ENCODE measurements around the gene CBFA2T2. TPM values are rescaled to one million over a fixed set of nuclear protein-coding genes. Genes with fewer than 3 reads are reported as not detected.
"Not testable (repeated sequence)": the region's sequence is repeated elsewhere in the genome, so short reads cannot be mapped to it uniquely, and the experiment has no call there.

The CBFA2T2 gene
- total RNA-seq, 1 experiment from 2014 or later = 2.9 TPM

DNA sequence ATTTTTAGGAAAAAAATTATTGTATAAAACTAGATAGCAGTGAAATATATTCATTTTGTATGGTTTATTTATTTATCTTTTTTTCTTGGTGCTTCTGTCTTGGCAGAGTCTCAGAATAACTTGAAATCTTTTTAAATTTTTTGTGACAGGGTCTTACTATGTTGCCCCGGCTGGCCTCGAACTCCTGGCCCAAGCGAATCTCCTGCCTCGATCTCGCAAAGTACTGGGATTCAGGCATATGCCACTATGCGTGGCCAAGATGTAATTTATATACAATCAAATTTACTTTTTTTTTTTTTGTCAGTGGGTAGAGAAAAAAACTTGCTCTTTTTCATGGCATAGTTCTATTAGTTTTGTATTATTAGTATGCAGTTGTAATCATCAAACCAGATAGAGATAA lies 13.7 kb downstream of the CBFA2T2 start:
- DNase-seq (ENCODE audit: low read depth) = no peak

DNA sequence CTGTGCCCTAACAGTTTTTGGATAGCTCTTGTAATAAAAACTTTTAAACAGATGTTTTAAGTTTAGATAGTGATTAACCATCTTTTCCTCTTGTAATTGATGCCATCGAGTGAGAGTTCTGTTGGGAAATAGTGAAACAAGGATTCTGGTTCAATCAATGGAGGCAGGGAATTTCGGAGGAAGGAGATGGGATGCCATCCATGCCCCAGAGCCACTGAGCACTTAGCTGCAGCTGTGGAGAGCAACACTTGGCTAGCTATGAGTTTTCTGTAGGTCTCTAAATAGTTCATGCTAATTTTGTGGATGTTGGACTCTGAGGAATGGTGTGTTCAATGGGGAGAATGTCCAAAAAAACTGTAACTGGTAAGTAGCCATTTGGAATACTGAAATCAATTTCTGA lies 16.7 kb downstream of the CBFA2T2 start:
- DNase-seq (ENCODE audit: low read depth) = no peak

DNA sequence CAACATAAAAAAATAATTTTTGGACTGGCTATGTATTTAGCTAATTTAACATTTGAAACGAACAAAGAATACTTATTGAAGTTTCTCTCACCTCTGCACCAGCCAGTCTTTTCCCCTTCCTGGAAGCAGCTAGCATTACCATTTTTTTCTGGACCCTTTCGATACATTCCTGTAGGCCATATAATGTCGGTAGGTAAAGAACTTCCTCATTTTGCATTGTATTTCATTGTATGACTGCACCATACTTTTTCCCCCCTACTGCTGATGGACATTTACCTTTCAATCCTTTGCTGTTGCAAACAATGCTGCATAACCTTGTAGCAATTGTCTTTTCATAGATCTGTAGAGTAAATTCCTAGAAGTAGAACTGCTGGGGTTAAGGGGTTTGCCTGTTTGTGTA lies 17.6 kb downstream of the CBFA2T2 start:
- no peak for DNase-seq (ENCODE audit: low read depth)

DNA sequence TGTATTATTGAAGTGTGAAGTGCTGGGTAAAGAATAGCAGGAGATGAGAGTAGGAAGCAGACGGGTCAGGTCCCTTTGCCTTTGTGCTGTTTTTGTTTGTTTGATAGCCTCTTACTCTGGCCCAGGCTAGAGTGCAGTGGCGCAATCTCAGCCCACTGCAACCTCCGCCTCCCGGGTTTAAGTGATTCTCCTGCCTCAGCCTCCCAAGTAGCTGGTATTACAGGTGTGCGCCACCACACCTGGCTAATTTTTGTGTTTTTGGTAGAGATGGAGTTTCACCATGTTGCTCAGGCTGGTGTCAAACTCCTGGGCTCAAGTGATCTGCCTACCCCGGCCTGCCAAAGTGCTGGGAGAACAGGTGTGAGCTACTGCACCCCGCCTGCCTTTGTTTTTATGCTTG lies 18.1 kb downstream of the CBFA2T2 start:
- not testable (repeated sequence) for DNase-seq (ENCODE audit: low read depth)

DNA sequence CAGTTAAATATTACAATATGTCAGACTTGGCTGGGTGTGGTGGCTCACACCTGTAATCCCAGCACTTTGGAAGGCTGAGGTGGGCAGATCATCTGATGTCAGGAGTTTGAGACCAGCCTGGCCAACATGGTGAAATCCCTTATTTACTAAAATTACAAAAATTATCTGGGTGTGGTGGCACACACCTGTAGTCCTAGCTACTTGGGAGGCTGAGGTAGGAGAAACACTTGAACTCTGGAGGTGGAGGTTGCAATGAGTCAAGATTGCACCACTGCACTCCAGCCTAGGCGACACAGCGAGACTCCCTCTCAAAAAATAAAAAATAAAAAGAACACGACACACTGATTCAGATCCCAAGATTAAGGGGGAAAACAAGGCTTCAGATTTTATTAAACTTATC lies 19.2 kb downstream of the CBFA2T2 start:
- not testable (repeated sequence) for DNase-seq (ENCODE audit: low read depth)

DNA sequence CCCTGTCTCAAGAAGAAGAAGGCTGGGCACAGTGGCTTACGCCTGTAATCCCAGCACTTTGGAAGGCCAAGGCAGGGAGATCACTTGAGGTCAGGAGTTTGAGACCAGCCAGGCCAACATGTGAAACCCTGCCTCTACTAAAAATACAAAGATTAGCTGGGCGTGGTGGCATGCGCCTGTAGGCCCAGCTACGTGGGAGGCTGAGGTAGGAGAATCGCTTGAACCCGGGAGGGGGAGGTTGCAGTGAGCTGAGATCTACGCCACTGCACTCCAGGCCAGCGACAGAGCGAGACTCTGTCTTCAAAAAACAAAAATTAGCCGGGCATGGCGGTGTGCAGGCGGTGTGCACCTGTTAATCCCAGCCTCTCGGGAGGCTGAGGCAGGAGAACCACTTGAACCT lies 22.0 kb downstream of the CBFA2T2 start:
- DNase-seq (ENCODE audit: low read depth) = not testable (repeated sequence)

DNA sequence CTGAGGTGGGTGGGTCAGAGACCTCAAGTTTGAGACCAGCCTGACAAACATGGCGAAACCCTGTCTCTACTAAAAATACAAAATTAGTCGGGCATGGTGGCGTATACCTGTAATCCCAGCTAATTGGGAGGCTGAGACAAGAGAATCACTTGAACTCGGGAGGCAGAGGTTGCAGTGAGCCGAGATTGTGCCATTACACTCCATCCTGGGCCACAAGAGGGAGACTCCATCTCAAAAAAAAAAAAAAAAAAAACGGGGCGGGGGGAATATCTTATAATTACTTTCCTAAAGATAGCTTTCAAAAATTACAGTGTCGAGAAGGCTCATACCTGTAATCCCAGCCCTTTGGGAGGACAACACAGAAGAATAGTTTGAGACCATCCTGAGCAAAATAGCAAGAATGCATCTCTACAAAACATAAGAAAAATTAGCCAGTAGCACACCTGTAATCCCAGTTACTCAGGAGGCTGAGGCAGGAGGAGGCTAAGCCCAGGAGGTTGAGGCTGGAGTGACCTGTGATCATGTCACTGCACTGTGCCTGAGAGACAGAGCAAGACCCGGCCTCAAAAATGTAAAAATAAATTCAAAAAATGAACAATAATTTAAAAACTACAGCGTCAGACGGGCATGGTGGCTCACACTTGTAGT lies 25.8 kb downstream of the CBFA2T2 start:
- no peak for DNase-seq (ENCODE audit: low read depth)

DNA sequence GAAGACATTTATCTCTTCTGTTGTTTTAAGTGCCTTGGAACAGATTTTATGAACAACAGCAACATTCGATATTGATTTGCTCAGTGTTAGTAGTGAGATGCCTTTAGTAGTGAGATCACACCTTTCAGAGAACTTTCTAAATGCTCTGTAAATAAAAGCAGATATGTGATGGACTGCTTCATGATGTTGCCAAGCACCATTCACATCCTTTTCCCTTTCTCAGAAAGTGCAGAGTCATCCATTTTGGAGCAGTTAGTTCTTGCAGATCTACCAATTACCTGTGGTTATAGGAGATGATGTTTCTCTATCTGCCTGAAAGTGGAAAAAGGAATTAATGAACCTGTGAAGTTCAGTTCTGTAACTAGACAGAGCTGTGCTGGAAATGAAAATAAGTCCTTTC lies 27.0 kb downstream of the CBFA2T2 start:
- DNase-seq (ENCODE audit: low read depth) = no peak

DNA sequence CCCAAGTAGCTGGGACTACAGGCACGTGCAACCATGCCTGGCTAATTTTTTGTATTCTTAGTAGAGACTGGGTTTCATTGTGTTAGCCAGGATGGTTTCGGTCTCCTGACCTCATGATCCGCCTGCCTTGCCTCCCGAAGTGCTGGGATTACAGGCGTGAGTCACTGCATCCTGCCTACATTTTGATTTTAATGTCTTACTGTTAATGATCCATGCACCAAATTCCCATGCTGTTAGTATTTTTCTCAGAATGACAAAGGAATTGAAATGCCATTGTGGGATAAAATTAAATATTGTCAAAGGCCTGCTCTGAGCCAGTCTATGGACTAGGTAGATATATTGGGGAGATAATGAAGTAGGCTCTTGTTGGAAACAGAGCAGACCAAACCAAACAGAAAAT lies 28.2 kb downstream of the CBFA2T2 start:
- DNase-seq (ENCODE audit: low read depth) = peak; percentile 90

DNA sequence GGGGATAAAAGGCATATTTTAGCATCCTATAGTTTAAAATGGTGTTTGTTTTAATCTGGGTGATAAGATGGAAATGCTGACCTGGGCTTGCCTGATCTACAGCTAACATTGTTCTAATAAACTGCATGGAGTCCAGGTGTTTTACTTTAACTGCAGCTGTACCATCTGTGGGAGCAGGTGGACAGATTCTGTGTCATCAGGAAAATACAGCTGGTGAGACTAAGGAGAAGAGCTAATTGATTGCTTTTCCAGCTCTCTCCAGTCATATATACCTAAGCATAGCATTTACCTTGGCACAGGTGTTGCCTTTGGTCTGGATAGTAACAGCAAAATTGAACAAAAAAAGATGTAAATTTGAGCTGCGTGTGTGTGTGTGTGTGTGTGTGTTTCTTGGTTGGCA lies 31.6 kb downstream of the CBFA2T2 start:
- DNase-seq (ENCODE audit: low read depth) = no peak

DNA sequence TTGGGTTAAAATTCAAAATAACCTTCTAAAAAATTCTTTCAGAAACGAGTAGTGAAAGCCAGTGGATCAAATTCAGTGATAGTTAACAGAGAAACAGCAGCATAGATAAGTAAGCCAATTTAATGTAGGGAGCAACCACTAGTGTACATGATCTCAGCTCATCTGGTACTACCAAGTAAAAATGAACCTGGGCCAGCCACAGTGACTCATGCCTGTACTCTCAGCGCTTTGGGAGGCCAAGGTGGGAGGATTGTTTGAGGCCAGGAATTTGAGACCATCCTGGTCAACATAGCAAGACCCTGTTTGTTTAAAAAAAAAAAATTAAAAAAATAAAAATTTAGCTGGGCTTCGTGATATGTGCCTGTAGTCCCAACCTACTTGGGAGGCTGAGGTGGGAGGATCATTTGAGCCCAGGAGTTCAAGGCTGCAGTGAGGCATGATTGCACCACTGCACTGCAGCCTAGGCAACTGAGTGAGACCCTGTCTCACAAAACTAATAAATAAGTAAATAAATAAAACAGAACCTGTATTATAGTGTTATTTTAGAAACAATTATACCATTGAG lies 32.4 kb downstream of the CBFA2T2 start:
- DNase-seq (ENCODE audit: low read depth) = no peak

DNA sequence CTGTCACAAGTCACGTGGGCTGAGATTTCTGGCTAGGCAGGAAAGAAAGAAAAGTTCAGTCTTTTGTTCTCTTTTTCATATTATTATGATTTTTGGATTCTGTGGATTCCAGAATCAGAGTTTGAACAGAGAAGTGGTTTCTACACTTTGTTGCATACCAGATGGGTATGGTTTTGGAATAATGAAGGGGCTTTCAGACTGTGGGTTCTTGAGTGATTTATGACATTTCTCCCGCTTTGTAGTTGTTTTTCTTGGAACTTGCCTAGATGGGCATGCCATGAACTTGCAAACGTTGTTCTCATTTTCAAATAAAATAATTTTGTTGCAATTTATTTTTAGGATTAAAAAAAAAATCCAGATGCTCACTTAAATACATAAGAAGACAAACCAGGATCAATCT lies 34.4 kb downstream of the CBFA2T2 start:
- DNase-seq (ENCODE audit: low read depth) = no peak

DNA sequence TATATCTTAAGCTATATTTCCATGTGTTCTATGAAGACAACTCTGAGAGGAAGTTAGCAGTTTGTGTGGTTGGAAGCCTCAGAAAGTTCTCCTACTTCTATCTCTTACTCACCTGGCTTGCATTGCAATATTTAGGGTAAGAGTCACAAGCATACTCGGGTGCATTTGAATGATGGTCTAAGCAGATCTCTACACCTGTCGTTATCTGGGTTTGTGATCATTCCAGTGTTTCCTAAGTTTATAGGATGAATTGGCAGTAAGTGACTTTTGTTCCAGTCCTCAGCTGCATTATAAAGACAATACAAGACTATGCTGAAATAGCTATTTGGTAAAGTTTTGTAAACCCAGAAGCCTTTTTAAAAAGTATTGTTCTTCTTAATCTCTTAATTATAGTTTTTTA lies 36.9 kb downstream of the CBFA2T2 start:
- DNase-seq (ENCODE audit: low read depth) = no peak

DNA sequence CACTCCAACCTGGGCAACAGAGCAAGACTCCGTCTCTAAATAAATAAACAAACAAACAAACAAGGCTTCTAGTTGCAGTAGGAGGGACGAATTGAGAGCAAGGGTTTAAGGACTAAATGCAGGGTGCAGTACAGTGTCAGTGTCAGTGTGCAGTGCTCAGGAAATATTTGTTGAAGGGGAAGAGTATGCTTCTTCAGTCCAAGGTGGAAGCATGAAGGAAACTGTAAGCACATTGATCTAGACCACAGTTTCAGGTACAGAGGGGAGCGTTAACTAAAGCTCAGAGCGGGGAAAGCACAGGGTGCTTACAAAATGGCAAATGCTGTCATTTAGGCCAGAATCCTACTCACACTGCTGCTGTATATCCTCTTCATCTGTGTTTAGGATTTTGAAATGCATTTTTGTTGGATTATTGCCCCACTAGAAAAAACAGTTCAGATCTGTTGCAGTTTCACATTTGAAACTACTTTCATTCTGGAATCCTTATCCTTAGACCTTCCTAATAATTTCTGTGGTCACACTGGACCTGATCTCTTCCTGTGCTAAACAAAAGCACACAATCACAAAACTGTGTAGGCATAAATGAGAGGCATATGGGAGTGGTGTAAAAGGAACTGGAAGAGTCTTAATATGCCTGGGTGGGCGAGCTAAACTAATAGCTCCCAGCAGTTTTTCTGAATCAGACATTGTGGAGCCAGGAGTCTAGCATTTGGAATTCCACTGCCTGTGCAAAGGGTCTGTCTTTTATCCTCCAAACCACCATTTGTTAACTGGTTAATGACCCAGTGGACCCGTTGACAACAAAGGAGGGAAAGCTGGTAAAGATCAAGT lies 41.4 kb downstream of the CBFA2T2 start:
- no peak for DNase-seq (ENCODE audit: low read depth)

DNA sequence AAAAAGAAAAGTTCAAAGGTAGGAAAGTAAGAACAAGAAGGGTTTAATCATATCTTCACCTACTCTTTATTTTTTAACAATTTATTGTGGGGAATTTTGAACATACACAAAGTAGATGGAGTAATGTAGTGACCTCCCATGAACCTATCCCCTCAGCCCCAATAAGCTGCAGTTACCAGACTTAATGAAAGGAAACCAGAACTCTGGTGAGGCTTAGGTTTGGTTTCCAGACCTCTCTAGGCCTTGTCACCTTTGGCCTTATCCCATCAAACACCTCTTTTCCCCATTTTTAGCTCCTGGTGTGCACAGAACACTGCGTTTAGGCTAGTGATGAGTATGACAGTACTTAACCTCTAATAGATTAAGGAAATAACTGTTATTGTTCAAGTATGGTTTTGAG lies 42.0 kb downstream of the CBFA2T2 start:
- no peak for DNase-seq (ENCODE audit: low read depth)

DNA sequence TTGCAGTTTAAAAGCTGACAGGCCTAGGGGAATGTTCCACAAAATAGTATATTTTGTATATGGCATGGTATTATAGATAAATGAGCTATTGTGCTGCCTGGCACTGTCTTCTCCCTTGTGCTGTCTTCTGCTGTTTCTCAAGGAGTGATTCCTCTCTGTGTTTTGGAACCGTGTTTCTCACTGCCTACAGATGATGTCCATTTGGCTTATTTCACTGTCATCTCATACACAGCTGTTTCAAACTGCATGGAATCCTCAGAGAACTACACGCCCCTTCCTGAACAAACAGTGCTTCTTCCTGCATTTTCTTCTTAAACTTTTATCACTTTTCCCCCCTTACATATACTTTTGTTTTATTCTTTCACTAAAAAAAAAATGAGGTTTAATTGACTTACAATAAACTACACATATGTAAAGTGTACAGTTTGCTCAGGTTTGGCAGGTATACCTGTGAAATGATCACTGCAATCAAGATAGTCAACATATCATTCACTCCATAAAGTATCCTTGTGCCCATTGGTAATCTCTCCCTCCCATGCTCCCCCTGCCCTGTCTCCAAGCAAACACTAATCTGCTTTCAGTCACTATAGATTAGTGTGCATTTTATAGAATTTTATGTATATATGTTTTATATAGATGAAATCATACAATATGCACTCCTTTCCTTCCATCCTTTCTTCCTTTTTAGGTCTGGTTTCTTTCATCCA lies 43.0 kb downstream of the CBFA2T2 start:
- no peak for DNase-seq (ENCODE audit: low read depth)

DNA sequence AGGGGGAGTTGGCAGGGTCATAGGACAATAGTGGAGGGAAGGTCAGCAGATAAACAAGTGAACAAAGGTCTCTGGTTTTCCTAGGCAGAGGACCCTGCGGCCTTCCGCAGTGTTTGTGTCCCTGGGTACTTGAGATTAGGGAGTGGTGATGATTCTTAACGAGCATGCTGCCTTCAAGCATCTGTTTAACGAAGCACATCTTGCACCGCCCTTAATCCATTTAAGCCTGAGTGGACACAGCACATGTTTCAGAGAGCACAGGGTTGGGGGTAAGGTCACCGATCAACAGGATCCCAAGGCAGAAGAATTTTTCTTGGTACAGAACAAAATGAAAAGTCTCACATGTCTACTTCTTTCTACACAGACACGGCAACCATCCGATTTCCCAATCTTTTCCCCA lies 45.8 kb downstream of the CBFA2T2 start:
- DNase-seq (ENCODE audit: low read depth) = not testable (repeated sequence)

DNA sequence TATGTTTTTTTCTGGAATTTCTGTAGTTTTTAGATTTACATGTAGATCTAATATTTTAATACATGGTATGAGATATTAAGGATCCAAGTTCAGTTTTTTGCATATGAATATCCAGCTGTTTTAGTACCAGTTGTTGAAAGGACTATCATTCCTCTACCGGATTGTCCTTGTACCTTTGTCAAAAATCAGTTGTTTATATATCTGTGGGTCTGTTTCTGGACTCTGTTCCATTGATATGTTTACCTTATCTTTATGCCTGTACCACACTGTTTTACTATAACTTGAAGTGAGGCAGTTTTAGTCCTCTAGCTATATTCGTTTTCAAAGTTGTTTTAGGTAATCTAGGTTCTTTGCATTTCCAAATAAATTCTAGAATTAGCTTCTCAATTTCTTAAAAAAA lies 47.7 kb downstream of the CBFA2T2 start:
- no peak for DNase-seq (ENCODE audit: low read depth)

DNA sequence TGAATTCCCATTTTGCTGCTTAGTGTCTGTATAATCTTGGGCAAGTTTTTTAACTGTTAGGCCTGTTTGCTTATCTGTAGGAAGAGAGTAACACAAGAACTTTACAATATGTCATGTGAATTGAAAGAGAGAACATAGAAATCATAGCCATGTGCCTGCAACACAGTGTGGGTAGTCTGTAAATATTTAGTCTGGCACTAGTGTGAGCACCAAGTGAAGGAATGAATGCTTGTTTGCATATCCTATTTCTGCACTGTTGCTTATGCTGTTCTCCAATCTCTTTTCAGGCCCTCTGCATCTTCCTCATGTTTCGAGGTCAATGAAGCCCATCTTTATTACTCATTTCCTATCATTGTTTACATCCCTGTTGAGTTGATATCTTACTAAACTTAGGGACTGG lies 49.2 kb downstream of the CBFA2T2 start:
- DNase-seq (ENCODE audit: low read depth) = peak; percentile 17

DNA sequence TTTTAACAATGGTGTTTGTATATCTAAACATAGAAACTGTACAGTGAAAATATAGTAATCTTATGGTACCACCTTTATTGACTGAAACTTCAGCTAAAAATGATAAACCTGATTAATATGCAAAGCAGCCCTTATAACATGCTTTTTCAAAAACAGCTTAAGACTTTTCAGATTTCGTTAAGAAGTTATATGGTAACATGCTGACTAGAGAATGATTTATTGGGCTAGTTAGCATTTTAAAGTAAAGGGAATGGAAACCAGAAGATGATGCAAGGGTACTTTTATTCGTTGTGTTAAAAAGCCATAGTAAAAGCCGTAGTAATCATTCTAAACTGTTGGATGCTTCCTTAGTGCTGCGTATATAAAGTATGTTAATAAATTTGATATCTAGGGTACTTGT lies 50.5 kb downstream of the CBFA2T2 start:
- DNase-seq (ENCODE audit: low read depth) = no peak

DNA sequence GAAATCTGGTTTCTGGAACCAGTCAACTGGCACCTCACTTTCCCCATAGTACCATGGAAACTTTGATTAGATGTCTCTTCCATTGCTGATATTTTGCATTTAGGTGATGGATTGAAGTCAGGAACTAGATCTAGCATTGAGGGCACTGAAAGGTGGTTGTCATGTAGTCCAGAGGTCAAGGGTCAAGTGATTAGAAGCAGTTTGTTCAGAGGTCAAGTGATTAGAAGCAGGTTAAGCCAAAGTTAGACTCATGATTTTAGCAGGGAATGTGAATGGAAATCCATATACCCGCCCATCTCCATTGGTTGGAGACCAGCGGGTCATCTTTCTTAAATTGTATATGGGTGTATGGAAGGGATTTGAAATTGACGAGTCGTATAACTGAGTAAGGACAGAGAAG lies 51.2 kb downstream of the CBFA2T2 start:
- no peak for DNase-seq (ENCODE audit: low read depth)

DNA sequence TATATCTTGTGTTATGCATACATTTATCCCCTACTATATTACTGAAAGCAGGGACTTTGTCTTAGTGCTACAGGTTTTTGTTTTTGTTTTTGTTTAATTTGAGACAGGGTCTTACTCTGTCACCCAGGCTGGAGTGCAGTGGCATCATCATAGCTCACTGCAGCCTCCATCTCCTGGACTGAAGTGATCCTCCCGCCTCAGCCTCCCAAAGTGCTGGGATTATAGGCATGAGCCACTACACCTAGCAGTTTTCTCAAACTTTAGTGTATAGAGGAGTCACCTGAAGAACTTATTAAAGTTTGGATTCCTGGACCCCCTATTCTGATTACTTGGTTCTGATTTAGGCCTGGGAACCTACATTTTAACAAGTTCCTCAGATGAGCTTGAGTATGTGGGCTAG lies 51.9 kb downstream of the CBFA2T2 start:
- DNase-seq (ENCODE audit: low read depth) = no peak

Data from HT1080 (cell line).